Measurements from ENCODE around the gene PDF. TPM values are rescaled to one million over a fixed set of nuclear protein-coding genes. Genes with fewer than 3 reads are reported as not detected.

PDF gene
- total and polyA plus RNA-seq, 4 donors: 16.8 to 31.3 (median 23.1) TPM

DNA sequence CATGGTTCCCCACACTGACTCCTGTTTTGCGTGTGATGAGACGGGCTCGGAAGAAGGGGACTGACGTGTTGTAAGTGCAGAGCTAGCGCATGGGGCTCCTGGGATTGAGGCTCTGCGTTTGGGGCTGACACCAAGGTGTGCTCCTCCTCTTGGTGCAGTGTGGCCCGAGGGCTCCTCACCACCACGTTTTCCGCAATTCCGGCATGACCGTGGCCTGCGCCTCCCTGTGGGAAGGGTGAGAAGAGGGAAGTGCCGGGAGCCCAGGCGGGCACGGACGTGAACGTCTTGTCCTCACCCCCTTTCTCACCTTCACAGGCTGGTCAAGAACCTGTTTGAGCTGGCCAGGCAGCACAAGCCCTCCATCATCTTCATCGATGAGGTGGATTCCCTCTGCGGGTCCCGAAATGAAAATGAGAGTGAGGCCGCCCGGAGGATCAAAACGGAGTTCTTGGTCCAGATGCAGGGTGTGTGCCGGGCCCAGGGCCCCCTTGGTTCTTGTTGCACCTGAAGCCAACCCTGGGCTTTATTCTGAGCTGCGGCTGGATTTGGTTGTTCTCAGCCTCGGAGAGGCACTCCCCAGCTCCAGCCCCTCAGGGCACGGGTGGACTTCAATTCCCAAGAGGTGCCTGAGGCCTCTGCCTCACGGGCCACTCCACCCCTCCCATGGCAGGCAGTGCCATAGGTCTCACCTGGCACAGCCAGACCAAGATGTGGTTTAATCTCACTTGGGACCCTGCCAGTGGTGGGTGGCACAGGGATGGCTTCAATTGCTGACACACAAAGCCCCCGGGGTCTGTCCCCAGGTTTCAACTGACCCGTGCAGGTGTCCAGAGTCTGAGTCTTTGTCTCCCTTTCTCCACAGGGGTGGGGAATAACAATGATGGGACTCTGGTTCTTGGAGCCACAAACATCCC lies 10.3 kb downstream of the PDF start:
- Histone ChIP-seq H3K4me3 (ENCODE audit: low read depth in 1 of 3, low read length in 3 of 3) (no peak overlapping the region), H3K36me3 (ENCODE audit: control insufficient read depth in 4 of 4, insufficient read depth in 3 of 4, low read depth in 1 of 4, low read length in 3 of 4) (peaks cover 23 to 56% (median 39%) of the 10 kb centered on the region in 4 donors), H3K27me3 (ENCODE audit: control insufficient read depth in 4 of 4, insufficient read depth in 4 of 4, low read length in 3 of 4) (no peaks in the 10 kb centered on the region), H3K9ac (ENCODE audit: low read depth in 1 of 2, low read length in 2 of 2) (no peak overlapping the region), H3K27ac (ENCODE audit: low read depth in 1 of 2, low read length in 2 of 2) (no peak overlapping the region), H3K9me3 (ENCODE audit: control insufficient read depth in 4 of 4, low read length in 3 of 4) (no peaks in the 10 kb centered on the region), H3K4me1 (ENCODE audit: control insufficient read depth in 4 of 4, insufficient read depth in 4 of 4, low read length in 3 of 4) (peaks cover 12 to 66% (median 54%) of the 10 kb centered on the region in 4 donors)
- WGBS: 95% methylated on average over 30 of the region's 30 CpGs
- TF ChIP-seq GABPA (IDR thresholded peaks at IDR 0.05 in 1 of 2, conservative IDR thresholded peaks at IDR 0.05 in 1 of 2) (no peak), HNF4A (conservative IDR thresholded peaks at IDR 0.05) (no peak)
- TF ChIP-seq, protein P1, sequence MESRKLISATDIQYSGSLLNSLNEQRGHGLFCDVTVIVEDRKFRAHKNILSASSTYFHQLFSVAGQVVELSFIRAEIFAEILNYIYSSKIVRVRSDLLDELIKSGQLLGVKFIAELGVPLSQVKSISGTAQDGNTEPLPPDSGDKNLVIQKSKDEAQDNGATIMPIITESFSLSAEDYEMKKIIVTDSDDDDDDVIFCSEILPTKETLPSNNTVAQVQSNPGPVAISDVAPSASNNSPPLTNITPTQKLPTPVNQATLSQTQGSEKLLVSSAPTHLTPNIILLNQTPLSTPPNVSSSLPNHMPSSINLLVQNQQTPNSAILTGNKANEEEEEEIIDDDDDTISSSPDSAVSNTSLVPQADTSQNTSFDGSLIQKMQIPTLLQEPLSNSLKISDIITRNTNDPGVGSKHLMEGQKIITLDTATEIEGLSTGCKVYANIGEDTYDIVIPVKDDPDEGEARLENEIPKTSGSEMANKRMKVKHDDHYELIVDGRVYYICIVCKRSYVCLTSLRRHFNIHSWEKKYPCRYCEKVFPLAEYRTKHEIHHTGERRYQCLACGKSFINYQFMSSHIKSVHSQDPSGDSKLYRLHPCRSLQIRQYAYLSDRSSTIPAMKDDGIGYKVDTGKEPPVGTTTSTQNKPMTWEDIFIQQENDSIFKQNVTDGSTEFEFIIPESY (IDR thresholded peaks at IDR 0.05): no peak
- TF ChIP-seq, protein P2, sequence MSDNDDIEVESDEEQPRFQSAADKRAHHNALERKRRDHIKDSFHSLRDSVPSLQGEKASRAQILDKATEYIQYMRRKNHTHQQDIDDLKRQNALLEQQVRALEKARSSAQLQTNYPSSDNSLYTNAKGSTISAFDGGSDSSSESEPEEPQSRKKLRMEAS (IDR thresholded peaks at IDR 0.05): no peak
- TF ChIP-seq, protein P3, sequence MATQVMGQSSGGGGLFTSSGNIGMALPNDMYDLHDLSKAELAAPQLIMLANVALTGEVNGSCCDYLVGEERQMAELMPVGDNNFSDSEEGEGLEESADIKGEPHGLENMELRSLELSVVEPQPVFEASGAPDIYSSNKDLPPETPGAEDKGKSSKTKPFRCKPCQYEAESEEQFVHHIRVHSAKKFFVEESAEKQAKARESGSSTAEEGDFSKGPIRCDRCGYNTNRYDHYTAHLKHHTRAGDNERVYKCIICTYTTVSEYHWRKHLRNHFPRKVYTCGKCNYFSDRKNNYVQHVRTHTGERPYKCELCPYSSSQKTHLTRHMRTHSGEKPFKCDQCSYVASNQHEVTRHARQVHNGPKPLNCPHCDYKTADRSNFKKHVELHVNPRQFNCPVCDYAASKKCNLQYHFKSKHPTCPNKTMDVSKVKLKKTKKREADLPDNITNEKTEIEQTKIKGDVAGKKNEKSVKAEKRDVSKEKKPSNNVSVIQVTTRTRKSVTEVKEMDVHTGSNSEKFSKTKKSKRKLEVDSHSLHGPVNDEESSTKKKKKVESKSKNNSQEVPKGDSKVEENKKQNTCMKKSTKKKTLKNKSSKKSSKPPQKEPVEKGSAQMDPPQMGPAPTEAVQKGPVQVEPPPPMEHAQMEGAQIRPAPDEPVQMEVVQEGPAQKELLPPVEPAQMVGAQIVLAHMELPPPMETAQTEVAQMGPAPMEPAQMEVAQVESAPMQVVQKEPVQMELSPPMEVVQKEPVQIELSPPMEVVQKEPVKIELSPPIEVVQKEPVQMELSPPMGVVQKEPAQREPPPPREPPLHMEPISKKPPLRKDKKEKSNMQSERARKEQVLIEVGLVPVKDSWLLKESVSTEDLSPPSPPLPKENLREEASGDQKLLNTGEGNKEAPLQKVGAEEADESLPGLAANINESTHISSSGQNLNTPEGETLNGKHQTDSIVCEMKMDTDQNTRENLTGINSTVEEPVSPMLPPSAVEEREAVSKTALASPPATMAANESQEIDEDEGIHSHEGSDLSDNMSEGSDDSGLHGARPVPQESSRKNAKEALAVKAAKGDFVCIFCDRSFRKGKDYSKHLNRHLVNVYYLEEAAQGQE (IDR thresholded peaks at IDR 0.05): no peak
- no peak for DNase-seq (ENCODE audit: low spot score)

DNA sequence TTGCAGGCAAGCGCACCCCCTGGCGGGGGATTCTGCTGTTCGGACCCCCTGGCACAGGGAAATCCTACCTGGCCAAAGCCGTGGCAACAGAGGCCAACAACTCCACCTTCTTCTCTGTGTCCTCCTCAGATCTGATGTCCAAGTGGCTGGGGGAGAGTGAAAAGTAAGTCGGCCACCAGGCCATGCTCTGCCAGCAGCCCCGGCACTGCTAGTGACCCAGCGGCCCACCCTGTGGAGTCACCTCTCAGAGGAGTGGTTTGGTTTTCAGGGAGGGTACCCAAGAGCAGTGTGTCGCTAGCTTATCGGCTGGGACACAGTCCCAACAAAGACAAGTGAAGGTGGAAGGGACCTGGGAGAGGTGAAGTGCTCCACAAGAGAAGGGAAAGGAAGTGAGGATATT lies 11.0 kb downstream of the PDF start:
- no peak for DNase-seq (ENCODE audit: low spot score)
- 96% methylated on average over 9 of the region's 9 CpGs for WGBS
- Histone ChIP-seq H3K9me3 (ENCODE audit: control insufficient read depth in 4 of 4, low read length in 3 of 4) (no peaks in the 10 kb centered on the region), H3K4me3 (ENCODE audit: low read depth in 1 of 3, low read length in 3 of 3) (no peak overlapping the region), H3K4me1 (ENCODE audit: control insufficient read depth in 4 of 4, insufficient read depth in 4 of 4, low read length in 3 of 4) (peaks cover 15 to 66% (median 53%) of the 10 kb centered on the region in 4 donors), H3K9ac (ENCODE audit: low read depth in 1 of 2, low read length in 2 of 2) (no peak overlapping the region), H3K27ac (ENCODE audit: low read depth in 1 of 2, low read length in 2 of 2) (no peak overlapping the region), H3K36me3 (ENCODE audit: control insufficient read depth in 4 of 4, insufficient read depth in 3 of 4, low read depth in 1 of 4, low read length in 3 of 4) (peaks cover 23 to 51% (median 37%) of the 10 kb centered on the region in 4 donors), H3K27me3 (ENCODE audit: control insufficient read depth in 4 of 4, insufficient read depth in 4 of 4, low read length in 3 of 4) (no peaks in the 10 kb centered on the region)
- TF ChIP-seq HNF4G (IDR thresholded peaks at IDR 0.05) (no peak), GABPA (IDR thresholded peaks at IDR 0.05 in 1 of 2, conservative IDR thresholded peaks at IDR 0.05 in 1 of 2) (no peak), RAD21 (IDR thresholded peaks at IDR 0.05) (no peak), SP1 (IDR thresholded peaks at IDR 0.05) (no peak), NR2F2 (IDR thresholded peaks at IDR 0.05) (no peak), YY1 (IDR thresholded peaks at IDR 0.05) (no peak), EGR1 (IDR thresholded peaks at IDR 0.05; ENCODE audit: low read depth in 2 of 2) (no peak)
- TF ChIP-seq, protein P2 (IDR thresholded peaks at IDR 0.05): no peak
- TF ChIP-seq, protein P1 (IDR thresholded peaks at IDR 0.05): no peak

Measured in liver (tissue), 9 donors.